HS-27A (cell line): ENCODE results near the gene TMEM107.

ENCODE experiments used
- DNase-seq: peaks from one replicate; pipeline ENCODE4 v3.0.0-alpha.2; 2012; ENCODE audit warnings: low read depth, missing footprints

TMEM107 gene

DNA sequence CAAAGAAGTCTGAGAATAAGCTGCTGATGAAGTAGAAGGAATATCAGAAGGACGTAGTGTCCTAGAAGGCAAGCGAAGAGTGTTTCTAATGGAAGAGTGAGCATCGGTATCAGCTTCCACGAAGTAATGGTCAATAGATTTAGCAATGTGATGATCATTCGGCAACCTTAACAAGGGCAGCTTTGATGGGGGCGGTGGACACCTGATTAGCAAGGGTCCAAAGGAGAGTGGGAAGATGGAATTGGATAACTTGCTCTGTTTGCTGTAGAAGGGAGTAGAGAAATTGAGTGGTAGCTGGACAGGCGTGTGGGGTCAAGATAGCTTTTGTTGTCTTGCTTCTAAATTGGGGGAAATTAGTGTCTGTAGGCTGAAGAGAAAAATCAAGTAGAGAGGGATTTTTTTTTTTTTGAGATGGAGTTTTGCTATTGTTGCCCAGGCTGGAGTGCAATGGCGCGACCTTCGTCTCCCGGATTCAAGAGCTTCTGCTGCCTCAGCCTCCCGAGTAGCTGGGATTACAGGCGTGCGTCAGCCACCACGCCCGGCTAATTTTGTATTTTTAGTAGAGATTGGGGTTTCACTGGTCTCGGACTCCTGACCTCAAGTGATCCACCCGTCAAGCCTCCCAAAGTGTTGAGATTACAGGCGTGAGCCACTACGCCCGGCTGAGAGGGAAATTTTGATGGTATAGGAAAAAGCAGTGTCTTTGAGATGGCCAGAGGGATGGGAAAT lies 38.4 kb downstream of the TMEM107 start:
- no peak for DNase-seq

DNA sequence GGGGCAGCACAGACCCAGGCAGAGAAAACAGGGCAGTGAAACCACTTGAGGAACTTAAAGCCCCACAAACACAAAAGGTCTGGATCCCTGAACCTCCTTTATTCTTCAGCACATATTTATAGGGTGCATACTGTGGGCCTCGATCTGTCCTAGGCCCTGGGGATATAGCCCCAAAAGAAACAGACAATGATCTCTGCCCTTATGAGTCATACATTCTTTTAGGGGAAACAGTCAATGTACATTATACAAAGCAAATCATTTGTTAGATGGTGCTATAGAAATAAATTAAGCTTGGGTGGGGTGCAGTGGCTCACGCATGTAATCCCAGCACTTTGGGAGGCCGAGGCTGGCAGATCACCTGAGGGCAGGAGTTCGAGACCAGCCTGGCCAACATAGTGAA lies 42.2 kb downstream of the TMEM107 start:
- no peak for DNase-seq

DNA sequence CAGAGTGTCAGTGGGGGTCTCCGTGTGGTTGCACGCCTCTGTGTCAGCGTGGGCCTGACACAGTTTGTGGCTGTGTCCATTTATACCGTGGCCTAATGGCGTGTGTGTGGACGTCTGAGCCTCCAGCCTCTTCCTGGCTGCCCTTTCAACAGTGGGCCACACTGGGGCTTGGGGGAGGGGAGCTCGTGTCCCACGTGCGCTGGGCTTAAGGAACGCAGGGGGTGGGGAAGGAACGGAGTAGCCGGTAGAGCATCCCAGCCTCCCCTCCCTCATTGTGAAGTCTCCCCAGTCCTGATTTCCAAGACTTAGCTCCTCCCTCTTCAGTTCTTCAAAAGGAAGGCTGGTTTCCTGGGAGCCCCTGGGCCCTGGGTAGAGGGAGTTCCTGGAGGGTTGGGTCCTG lies 42.8 kb downstream of the TMEM107 start:
- DNase-seq, result no peak

DNA sequence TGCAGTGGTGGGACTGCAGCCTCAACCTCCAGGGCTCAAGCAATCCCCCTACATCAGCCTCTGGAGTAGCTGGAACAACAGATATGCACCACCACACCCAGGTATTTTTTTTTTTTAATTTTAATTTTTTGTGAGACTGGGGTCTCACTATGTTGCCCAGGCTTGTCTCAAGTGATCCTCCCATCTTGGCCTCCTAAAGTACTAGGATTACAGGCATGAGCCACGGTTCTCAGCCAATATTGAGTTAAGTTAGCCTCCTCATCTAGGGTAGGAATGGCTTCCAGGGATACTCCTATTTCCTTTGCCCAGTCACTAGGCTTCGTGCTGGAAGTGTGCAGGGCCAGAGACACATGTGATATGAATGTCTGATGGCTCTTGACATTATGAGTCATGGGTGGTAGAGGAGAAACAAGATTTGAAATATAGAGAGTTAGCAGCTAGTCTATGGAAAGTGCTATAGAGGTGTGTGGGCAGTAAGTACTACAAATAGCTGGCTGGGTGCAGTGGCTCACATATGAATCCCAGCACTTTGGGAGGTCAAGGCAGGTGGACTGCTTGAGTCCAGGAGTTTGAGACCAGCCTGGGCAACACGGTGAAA lies 44.2 kb downstream of the TMEM107 start:
- no peak for DNase-seq

DNA sequence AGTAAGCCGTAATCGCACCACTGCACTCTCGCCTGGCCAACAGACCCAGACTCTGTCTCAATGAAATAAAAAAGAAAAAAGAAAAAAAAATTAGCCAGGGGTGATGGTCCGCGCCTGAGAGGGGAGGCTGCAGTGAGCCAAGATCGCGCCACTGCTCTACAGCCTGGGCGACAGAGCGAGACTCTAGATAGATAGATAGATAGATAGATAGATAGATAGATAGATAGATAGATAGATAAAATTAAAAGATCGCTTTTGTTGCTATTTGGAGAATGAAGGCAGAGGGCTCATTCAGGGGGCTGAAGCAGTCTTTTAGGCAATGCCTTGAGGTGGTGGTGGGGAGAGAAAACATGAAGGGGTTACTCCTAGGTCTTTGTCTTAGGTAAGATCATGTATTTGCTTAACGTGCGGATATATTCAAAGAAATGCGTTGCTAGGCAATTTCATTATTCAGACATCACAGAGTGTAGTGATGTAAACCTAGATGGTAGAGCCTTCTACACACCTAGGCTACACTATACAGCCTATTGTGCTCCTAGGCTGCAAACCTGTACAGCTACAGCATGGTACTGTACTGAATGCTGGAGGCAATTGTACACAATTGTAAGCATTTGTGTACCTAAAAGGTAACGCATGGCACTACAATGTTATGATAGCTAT lies 47.9 kb downstream of the TMEM107 start:
- DNase-seq, result no peak

DNA sequence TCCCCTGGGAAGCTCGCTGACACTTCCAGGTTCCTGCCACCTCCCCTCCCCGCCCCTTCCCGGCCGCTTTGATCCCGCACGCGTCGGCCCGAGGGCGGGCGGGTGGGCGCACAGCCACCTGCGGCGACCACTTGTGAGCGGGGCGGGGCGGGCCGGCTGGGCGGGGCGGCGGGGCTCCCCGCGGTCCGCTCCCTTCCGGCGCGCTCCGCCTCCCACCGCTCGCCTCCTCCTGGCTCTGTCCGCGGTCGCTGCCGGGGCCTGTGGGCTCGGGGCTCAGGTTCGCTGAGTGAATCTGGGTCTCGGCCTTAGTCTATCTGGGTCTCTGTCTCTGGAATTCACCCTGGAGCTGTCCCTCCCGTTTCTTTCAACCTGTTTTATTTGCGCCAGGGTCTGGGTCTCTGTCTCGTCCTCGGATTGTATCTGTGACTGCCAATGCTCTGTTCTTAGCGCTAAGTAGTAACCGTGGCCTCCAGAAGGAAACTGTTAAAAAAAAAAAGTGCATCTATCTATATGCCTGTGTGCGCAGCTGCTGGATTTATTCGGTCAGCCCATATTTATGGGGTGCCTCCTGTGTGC lies 49.6 kb downstream of the TMEM107 start:
- DNase-seq, result no peak

DNA sequence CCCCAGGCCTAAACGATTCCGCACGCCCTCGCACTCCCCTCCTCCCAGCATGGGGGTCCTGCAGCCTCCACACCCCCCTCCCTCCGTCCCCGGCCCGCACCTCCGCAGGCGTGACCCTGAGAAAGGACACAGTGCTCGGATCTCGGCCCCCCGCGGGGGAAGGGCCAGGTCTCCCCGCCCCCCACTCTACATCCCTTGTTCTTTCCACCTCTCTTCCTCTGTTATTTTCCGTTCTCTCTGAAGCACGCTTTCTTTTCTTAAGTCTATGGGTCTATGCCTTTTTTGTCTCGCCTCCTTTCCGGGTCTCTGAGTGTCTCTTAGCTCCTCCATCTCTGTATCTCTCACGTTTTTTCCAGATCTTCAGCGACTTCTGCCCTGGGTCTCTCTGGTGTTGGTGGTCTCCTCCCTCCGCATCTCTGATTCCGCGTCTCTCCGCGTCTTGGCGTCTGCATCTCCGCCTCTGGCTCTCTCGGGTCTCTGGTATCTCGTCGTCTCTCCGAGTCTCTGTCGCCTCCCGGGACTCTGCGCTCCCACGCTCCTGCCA lies 50.2 kb downstream of the TMEM107 start:
- no peak for DNase-seq

DNA sequence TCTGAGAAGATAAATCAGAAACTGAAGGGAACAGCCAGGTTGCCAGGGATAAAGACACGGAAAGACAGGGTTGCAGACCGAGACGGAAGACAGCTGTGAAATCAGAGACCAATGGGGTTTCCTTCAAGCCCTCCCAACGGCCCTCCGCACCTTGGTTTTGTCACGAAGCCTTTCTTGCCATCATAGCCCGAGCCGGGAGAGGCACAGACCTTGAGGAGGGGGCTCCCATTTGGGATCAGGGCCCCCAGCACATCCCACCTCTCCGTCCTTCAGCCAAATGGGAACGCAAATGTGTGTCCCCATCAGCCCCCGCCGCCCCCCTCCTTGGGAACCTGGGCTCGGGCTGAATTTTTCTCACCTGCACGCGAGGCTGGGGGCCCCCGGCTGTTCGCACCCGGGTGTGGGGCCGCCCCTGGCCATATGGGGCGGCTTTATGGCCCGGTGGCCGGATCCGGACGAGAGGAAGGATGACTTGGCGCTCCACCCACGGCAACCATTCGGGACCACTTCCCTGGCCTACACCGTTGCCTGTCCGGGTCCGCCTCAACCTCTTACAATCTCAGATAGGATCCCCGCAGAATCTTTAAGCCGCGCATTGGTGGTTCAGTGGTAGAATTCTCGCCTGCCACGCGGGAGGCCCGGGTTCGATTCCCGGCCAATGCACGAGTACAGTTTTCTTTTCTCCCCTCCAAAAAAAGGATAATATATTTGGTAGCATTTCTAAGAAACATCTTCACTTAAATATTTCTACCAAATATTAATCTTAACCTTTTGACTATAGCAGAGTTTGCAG lies 50.8 kb downstream of the TMEM107 start:
- peak; percentile 79 for DNase-seq

DNA sequence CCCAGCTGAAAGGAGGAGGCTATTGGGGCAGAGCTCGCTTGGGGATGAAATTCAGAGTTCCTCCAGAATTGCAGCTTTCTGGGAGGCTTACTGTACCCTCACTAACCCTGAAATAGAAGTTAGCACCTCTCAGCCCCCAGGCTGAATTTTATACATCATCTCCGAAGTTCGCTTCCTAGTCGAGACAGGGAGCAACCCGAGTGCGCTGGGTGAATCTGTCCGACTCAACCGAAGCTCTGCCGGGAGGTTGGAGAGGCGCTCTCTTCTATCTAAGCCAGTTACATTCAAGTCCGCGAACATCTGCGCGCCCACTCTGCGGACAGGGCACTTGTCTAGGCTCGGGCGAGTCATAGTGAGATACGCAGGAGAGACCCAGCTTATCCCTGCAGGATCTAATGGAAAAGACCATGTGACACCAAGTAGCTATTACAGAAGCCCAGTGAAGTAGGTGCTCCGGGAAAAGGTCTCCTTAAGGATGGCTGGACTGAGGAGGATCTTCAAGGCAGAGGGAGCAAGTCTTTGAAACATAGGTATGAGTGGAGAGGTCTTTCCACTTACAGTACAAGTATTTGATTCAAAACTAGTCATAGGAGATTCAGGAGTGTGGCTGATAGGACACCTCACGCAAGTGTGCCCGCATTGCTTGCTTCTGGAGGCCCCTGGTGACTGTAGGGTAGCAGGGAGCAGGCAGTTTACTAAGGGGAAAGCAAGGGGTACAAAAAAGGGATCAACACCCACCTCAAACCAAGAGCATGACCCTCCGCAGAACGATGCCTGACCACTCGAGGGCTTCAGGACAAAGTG lies 51.6 kb downstream of the TMEM107 start:
- no peak for DNase-seq

DNA sequence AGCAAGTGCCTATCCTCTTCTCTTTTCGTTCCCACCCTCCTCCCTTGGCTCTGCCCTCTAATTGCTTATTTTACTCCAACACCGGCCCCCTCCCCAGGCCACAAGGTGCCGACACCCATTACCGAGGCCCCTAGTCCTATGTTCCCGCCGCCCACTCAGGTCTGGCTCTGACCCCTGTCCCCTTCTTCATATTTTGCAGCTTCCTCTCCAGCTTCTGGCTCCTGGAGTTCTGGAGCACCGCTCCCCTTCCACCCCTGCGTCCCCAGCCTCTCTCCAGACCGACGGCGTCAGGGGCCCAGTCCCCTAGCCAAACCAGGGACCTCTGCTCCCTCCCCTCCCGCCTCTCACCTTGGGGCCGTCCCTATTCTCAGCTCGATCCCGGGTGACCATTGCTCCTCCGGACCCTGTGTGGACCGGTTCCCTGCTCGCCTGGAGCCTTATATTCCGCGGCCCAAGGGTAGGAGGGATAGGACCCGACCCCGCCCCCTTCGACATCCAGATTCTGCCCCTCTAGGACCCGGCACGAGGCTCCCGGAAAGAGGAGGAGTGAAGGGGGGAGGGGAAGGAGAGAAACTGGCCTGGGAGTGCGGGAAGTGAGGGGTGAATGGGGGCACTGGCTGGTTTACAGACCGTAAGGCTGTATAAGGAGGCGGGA lies 52.4 kb downstream of the TMEM107 start, which contains the start of gene HES7:
TSS of gene HES7 (minus strand) at position 412 of the 655 bp plus-strand sequence. CDS start at position 390, 22 bp downstream.
- no peak for DNase-seq

DNA sequence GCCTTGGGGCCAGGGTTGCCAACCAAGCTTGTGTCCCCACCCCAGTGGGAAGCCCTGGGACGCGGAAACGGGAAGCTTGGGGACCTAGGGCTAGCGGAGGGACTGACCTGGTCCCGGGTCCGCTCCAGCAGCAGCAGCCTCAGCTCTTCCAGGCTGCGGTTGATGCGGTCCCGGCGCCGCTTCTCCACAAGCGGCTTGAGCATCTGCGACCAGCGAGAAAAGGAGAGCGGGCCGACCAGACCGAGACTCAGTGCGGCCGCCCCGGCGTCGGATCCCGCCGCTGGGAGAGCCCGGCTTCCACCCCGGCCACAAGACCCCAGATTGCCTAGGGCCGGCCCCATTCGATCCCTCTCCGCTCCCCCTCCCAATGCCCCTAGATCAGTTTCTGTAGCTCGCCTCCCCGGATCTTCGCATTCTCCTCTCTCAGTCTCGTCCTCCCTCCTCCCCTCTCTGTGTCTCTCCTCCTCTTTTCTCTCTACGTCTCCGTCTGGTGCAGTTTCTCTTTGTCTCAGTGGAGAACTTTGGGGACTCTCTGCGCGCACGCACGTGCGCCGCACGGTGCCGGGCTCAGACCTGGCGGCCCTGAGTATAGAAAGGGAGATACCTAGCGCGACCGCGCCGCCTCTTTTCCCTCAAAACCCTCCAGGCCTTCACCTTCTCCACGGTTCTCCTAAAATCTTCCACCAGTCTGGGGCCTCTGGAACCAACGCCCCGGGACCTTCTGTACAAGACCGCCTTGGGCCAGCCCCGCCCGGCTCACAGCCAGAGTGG lies 53.1 kb downstream of the TMEM107 start:
- no peak for DNase-seq
